ENCODE measurements around the gene XRN1.
"Not testable (repeated sequence)": the region's sequence is repeated elsewhere in the genome, so short reads cannot be mapped to it uniquely, and the experiment has no call there.

Gene XRN1, protein sequence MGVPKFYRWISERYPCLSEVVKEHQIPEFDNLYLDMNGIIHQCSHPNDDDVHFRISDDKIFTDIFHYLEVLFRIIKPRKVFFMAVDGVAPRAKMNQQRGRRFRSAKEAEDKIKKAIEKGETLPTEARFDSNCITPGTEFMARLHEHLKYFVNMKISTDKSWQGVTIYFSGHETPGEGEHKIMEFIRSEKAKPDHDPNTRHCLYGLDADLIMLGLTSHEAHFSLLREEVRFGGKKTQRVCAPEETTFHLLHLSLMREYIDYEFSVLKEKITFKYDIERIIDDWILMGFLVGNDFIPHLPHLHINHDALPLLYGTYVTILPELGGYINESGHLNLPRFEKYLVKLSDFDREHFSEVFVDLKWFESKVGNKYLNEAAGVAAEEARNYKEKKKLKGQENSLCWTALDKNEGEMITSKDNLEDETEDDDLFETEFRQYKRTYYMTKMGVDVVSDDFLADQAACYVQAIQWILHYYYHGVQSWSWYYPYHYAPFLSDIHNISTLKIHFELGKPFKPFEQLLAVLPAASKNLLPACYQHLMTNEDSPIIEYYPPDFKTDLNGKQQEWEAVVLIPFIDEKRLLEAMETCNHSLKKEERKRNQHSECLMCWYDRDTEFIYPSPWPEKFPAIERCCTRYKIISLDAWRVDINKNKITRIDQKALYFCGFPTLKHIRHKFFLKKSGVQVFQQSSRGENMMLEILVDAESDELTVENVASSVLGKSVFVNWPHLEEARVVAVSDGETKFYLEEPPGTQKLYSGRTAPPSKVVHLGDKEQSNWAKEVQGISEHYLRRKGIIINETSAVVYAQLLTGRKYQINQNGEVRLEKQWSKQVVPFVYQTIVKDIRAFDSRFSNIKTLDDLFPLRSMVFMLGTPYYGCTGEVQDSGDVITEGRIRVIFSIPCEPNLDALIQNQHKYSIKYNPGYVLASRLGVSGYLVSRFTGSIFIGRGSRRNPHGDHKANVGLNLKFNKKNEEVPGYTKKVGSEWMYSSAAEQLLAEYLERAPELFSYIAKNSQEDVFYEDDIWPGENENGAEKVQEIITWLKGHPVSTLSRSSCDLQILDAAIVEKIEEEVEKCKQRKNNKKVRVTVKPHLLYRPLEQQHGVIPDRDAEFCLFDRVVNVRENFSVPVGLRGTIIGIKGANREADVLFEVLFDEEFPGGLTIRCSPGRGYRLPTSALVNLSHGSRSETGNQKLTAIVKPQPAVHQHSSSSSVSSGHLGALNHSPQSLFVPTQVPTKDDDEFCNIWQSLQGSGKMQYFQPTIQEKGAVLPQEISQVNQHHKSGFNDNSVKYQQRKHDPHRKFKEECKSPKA (N-terminal part only)

DNA sequence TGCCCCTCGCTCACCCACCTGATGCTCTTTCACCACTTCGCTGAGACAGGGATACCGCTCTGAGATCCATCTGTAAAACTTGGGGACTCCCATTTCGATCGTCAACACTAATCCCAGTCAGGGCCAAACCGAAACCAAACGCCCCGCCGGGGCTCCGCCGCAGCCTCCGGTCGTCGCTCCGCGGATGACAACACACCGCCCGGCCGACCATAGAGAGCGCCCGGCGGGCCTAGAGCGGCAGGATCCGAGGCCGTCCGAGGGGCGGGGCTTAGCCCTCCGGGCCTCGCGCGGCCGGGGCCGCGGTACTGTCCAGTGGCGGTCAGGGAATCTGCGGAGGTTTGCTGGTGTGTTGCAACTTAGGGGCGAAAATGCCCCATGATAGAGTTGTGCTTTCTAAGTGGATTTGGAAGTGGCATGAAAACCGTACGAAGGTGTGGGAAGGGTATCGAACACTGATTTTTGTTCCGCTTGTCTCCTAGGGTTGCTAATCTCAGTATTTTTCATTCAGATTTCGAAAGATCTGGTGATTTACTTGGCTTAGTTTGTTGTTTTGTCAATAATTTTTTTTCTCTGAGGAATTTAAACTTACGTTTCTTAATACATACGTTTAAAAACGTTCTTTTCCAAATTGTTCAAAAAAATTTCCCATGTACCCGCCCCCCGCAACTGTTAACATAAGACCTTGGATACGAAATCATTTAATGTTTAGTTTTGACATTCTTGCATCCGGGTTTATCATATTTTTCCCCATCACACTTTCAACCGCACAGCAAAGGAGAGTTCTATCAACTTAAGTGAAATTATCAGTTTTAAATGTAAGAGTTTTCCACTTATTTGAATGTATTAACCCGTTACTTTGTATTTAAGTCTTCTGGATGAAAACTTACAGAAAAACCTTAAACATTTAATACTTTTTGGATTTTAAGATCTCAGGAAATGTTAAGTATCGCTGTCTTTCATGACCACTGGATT, at the start of gene XRN1:
Gene XRN1 (minus strand): TSS at position 186 of the 972 bp plus-strand sequence. CDS start 93 bp downstream, at position 93.
- DNase-seq: peak; percentile 92

DNA sequence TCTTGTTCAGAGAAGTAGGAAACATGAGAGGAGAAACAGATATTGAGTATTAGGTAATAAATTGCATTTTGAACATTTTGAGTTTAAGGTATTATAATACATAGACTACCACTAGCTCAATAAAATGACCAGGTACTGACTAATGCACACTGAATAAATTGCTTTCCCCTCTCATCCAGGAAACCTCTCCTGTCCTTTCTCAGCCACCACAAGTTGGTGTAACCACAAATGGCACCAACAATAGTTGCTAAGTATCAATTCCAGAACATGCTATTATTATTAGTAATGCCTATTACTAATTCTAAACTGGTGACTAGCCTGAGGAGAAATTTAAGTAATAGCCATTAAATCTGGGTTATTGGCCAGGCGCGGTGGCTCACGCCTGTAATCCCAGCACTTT, 47.3 kb upstream of the XRN1 start:
- DNase-seq: no peak

DNA sequence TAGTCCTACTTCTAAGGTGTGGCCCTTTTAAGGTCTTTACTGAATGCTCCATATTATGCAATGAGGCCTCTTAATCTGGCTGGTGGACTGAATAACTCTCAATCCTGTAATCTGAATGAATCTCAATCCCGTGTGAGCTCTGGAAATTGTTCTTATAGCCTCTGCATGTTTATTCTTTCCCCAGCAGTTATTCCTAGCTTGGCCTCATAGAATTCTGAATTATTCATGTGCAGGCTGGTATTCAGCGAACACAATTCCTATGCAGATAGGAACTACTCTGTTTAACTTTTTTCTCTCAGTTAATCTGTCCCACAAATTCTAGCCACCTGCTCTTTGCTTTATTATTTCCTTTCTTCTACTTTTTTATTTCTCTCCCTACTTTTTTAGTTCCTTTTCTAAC, 44.3 kb upstream of the XRN1 start:
- no peak for DNase-seq

DNA sequence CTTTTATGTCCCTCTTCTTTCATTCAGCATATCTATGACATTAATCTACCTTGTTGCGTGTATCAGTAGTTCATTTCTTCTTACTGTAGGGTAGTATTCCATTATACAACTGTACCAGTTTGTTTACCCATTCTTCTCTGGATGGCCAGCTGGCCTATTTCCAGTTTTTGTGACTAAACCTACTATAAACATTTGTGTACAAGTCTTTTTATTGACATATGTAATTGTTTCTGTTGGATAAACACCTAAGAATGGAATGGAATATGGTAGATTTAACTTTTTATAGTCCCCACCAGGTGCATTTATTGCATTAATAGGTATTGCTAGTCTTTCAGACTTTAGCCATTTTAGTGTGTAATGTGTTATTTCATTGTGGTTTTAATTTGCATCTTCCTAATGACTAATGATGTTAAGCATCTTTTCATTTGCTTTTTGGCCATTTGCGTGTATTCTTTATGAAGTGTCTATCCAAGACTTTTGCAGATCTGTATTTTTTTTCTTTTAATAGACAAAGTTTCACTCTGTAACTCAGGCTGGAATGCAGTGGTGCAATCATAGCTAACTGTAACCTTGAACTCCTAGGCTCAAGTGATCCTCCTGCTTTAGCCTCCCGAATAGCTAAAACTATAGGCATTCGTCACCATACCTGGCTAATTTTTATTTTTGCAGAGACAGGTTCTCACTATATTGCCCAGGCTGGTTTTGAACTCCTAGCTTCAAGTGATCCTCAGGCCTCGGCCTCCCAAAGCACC, 41.9 kb upstream of the XRN1 start:
- DNase-seq: no peak

DNA sequence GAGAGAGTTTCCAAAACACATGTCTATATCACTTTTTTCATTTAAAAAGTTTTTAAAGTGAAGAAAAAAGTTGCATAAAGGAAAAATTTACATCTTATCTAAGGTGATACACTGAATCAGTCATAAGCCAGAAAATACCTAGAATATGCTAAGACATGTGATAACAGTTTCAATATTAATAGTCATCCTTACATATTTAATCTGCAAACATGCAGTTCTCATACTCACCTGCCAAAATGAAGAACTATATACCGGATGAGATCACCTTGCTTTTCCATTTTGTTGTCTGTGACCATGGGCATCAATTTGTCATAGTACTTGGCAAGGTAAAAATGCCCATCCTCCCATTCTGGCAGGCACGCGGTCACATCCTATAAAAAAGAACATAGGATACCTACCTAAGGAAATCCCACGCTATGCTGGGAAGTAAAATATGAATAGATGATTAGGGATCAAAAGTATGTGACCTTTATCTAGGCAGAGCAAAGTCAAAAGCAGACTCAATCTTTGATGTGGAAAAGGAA, 37.1 kb upstream of the XRN1 start:
- DNase-seq: no peak

DNA sequence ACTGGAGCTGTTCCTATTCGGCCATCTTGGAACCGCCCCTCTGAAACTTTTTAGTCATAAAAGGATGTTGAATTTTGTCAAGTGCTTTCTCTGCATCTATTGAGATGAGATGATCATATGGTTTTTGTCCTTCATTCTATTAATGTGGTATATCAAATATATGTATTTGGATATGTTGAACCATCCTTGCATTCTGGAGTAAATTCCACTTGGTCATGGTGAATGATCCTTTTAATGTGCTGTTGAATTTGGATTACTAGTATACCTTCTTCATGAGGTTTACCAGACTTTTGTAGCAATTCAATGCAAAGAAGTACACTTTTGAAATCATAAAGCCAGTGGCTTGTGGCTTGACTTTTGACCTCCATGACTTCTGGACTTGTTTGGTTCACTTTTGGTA, 33.4 kb upstream of the XRN1 start:
- no peak for DNase-seq

DNA sequence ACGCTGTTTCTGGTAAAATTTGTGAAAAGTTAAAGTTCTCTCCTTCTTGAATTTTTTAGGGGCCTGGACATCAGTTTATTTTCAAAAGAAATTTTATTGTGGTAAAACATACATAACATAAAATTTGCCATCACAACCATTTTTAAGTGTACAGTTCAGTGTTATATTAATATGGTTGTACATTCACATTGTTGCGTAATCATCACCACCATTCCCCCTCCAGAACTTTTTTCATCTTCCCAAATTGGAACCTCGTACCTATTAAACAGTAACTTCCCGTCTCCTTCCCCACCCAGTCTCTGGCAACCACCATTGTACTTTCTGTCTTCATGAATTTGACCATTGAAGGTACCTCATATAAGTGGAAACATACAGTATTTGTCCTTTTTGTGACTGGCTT, 23.0 kb upstream of the XRN1 start:
- no peak for DNase-seq

DNA sequence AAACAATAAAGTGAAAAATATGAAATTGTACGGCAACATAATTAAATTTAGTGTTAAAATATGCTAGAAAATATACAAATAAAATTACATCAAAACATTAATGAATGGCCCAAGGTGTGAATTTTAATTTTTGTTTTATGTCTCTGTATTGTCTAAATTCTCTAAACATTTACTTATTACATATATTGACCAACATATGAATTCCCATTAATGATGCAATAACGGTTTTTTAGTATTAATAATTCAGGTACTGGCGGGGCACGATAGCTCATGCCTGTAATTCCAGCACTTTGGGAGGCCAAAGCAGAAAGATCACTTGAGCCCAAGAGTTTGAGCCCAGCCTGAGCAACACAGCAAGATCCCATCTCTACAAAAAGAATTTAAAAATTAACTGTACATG, 20.6 kb upstream of the XRN1 start:
- no peak for DNase-seq

DNA sequence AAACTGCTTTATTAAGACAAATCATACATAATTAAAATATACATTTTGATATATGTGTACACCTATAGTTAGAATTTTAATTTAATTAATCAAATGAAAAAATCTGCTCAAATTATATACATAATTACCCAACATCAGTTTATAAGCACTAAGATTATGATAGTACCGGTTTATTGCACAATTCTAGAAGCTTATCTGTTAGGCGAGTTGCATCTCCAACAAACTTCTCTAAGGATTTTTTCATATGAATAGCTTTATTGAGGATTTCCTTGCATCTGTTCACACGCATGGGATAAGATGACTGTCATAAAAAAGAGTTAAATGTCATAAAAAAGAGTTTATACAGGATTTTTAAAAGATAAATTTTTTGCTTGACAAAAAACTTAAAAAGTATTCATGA, 19.9 kb upstream of the XRN1 start:
- no peak for DNase-seq

DNA sequence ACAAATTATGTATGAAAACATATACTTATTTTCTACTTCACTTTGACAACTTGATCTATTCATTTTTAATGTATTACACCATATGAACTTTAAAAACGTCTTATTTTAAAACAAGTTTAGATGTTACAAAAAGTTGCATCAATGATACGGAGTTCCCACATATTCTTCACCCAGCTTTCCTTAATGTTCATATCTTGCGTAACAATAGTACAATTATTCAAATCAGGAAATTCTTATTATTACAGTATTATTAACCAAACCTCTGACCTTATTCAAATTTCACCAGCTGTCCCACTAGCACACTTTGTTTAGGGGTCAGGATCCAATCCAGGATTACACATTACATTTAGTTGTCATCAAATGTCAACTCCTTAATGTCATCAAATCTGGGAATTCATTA, 12.9 kb upstream of the XRN1 start:
- no peak for DNase-seq

DNA sequence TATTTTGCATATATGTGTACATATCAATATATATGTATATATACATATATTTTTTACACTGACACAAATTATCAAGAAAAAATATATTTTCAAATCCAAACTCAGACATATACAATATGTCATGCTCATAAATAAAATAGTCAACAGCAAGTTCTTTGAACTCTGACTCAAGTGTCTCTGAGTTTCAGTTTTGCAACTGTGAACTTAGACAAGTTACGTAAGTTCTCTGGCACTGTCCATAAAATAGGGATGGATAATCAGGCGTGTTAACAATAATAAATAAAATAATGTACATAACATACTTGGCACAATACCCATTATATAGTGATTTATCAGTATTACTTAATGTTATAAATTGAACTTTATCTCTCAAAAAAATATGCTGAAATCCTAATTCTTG, 12.1 kb upstream of the XRN1 start:
- DNase-seq: no peak

DNA sequence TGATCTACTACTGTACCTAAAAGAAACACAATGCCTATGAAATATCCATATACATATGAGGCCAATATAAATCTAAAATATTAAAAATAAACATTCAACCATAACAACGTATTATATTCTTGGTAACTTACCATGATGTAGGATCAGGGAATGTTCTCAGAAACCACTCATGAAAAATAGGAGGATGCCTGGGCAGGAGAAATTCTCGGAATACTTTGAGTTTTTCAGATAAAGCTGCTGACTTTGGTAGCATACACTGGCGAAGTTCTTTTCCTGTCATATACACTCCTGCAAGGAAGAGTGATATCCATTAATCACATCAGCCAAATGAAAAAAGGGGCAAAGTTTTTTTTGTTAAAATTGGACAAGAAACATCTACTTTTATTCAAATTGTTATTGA, 11.3 kb upstream of the XRN1 start:
- no peak for DNase-seq

DNA sequence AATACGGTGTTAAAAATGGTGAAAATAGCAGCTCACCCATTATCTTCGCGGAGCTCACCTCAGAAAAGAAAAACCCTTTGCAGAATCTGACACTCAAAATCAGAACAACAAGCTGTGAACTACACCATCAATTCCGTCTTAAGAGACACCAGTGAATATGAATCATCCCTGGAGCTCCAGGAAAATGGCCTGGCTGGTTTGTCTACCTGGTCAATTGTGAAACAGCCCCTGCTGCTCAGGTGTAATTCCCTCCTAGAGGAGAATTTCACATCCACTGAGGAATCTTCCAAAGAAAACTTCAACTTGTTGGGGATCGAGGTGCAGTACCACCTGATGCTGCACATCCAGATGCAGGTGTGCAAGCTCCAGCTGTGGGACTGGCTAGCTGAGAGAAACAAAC, 3.0 kb upstream of the XRN1 start:
- no peak for DNase-seq

DNA sequence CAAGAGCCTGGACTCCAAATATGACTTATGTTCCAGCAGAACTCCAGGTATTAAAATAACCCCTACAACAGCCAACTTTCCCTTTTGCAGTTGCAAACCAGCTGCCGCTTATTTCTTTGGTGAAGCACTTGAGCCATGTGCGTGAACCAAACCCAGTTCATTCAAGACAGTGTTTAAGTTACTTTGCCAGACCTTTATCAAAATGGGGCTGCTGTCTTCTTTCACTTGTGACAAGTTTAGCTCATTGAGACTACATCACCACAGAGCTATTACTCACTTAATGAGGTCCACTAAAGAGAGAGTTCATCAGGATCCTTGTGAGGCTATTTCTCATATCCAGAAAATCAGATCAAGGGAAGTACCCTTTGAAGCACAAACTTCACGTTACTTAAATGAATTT, 2.4 kb upstream of the XRN1 start:
- no peak for DNase-seq

DNA sequence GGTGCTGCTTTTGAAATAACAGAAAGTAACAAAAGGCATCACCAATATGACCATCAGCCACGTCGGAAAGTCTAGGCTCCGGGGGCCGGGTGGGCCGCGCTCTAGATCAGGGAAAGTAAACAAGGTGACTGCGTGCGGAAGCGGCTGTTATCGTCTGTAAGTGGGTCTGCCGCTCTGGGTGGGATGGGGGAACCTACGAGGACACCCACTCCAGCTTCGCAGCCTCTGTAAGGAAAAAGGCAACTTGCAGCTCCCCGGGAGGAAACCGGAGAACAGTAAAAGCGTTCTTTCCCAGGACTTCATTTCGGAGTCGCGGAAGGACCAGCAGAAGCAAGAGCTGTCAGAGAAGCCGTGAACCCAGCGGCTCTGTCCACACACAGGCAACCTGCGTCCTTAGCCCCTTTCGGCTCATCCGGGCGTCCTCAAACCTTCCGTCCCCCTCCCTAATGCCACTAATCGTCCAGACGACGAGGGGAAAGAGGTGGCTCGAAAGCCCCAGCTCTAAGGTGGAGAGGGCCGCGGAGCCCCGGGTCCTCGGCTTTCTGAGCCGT, 461 bp downstream of the XRN1 start:
- DNase-seq: peak; percentile 14

DNA sequence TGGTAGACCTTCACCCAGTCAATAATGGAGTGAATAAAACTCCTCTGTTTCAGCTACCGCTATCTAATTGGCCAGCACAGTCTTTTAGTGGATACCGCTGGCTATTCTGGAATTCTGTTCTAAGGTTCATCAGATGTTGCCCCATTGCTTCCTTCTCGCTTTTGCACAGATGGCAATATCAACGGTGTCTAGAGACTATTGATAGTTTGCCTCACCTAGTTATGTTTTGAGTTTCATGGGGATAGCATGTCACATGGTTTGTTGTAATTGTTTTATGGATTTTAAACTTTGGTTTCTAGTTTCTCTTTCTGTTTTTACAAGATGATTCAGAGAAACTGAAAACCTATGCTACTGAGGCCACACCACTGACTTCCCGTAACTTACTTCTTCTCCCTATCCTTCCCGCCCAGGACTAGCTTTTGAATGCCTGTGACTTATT, 2.0 kb downstream of the XRN1 start:
- no peak for DNase-seq

DNA sequence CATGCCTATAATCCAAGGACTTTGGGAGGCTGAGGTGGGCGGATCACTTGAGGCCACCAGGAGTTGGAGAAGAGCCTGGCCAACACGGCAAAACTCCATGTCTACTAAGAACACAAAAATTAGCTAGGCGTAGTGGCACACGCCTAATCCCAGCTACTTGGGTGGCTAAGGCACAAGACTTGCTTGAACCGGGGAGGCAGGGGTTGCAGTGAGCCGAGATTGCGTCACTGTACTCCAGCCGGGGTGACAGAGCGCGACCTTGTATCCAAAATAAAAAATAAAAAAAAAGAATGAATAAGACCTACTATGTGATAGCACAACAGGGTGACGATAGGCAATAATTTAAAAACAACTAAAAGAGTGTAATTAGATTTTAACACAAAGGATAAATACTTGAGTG, 3.5 kb downstream of the XRN1 start:
- DNase-seq: no peak

DNA sequence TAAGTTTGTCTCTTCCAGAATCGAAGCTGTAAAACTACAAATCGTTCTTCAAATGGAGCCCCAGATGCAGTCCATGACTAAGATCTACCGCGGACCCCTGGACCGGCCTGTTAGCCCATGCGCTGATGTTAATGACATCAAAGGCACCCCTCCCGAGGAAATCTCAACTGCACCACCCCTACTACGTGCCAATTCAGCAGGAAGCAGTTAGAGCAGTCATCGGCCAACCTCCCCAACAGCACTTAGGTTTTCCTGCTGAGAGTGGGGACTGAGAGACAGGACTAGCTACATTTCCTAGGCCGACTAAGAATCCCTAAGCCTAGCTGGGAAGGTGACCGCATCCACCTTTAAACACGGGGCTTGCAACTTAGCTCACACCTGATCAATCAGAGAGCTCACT, 4.8 kb downstream of the XRN1 start:
- not testable (repeated sequence) for DNase-seq

DNA sequence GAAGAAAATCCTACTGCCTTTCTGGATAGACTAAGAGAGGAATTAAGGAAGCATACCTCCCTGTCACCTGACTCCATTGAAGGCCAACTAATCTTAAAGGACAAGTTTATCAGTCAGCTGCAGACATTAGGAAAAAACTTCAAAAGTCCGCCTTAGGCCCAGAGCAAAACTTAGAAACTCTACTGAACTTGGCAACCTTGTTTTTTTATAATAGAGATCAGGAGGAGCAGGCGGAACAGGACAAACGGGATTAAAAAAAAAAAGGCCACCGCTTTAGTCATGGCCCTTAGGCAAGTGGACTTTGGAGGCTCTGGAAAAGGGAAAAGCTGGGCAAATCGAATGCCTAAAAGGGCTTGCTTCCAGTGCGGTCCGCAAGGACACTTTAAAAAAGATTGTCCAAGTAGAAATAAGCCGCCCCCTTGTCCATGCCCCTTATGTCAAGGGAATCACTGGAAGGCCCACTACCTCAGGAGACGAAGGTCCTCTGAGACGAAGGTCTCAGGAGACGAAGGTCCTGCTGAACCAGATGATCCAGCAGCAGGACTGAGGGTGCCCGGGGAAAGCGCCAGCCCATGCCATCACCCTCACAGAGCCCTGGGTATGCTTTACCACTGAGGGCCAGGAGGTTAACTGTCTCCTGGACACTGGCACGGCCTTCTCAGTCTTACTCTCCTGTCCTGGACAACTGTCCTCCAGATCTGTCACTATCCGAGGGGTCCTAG, 8.2 kb downstream of the XRN1 start:
- DNase-seq: not testable (repeated sequence)

DNA sequence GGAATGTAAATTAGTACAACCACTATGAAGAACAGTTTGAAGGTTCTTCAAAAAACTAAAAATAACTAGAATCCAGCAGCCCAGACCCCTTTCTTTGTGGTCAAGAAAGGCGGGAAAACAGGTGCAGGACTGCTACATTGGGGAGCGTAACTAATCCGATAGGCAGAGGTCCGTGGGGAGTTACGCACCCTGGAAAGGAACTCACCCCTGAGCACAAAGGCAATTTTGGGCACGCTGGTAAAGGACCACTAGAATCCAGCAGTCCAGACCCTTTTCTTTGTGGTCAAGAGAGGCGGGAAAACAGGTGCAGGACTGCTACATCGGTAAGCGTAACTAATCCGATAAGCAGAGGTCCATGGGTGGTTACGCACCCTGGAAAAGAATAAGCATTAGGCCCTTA, 9.7 kb downstream of the XRN1 start:
- not testable (repeated sequence) for DNase-seq

Measured in activated T-cell treated with anti-CD3 and anti-CD28 coated beads for 4 hours (primary cell).